ENCODE results near the gene SIT1.

SIT1 gene

GRCh38 chr9:35650341-35651158 lies at the start of gene SIT1:
Gene SIT1 (minus strand): TSS chr9:35650931. CDS start chr9:35650853, 78 bp downstream.
- no peak for DNase-seq (ENCODE audit: low spot score)

- DNase-seq (ENCODE audit: low spot score), result no peak
These were observed 49.3 kb upstream of the SIT1 start for GRCh38 chr9:35700031-35700430.

GRCh38 chr9:35698231-35698630 lies 47.5 kb upstream of the SIT1 start:
- DNase-seq (ENCODE audit: low spot score), result no peak

- DNase-seq (ENCODE audit: low spot score), result no peak
These were observed 46.8 kb upstream of the SIT1 start for GRCh38 chr9:35697486-35697885.

GRCh38 chr9:35696520-35697215 lies 45.9 kb upstream of the SIT1 start:
- DNase-seq (ENCODE audit: low spot score), result peak; percentile 27

- DNase-seq (ENCODE audit: low spot score), result no peak
These were observed 45.2 kb upstream of the SIT1 start for GRCh38 chr9:35695943-35696401.

- no peak for DNase-seq (ENCODE audit: low spot score)
These were observed 41.1 kb upstream of the SIT1 start for GRCh38 chr9:35691757-35692301.

- DNase-seq (ENCODE audit: low spot score), result no peak
These were observed 40.6 kb upstream of the SIT1 start for GRCh38 chr9:35691334-35691650.

- peak; percentile 19 for DNase-seq (ENCODE audit: low spot score)
These were observed 40.0 kb upstream of the SIT1 start for GRCh38 chr9:35690614-35691333.

- DNase-seq (ENCODE audit: low spot score), result no peak
These were observed 39.5 kb upstream of the SIT1 start for GRCh38 chr9:35690294-35690613.

GRCh38 chr9:35689542-35690293 lies 39.0 kb upstream of the SIT1 start, which contains the start of gene TPM2:
Gene TPM2 (minus strand): TSS chr9:35689925. CDS start chr9:35689817, 108 bp downstream.
- DNase-seq (ENCODE audit: low spot score), result no peak

- DNase-seq (ENCODE audit: low spot score), result peak; percentile 21
These were observed 38.1 kb upstream of the SIT1 start for GRCh38 chr9:35688558-35689541.

- DNase-seq (ENCODE audit: low spot score), result no peak
These were observed 37.3 kb upstream of the SIT1 start for GRCh38 chr9:35687972-35688557.

- no peak for DNase-seq (ENCODE audit: low spot score)
These were observed 36.6 kb upstream of the SIT1 start for GRCh38 chr9:35687306-35687705.

GRCh38 chr9:35686222-35687203 lies 35.8 kb upstream of the SIT1 start:
- no peak for DNase-seq (ENCODE audit: low spot score)

- DNase-seq (ENCODE audit: low spot score), result no peak
These were observed 34.8 kb upstream of the SIT1 start for GRCh38 chr9:35685506-35685905.

- no peak for DNase-seq (ENCODE audit: low spot score)
These were observed 34.2 kb upstream of the SIT1 start for GRCh38 chr9:35684921-35685320.

- DNase-seq (ENCODE audit: low spot score), result no peak
These were observed 32.6 kb upstream of the SIT1 start for GRCh38 chr9:35683323-35683722.
